HepG2 (cell line): ENCODE results near the gene CAD. TPM values are rescaled to one million over a fixed set of nuclear protein-coding genes. Genes with fewer than 3 reads are reported as not detected.

Experiments
- ATAC-seq: fragments of 200-7000 bp; cut with Tn5 transposase; 3 replicates; pipeline ENCODE4 v1.9.1; 2020; ENCODE audit warnings: mild to moderate bottlenecking, moderate library complexity
- BruUV-seq: library from RNA; stranded (reverse); fragments of 400-500 nt; replicated peaks from 2 replicates; lab custom pipeline; 2021; lab: Mats Ljungman, UMichigan
- CTCF ChIA-PET: fragments of 300-600 bp; formaldehyde crosslinking; extraction: SDS; loops from one replicate; lab custom pipeline; 2021; ENCODE audit warnings: low total read pairs, inconsistent platforms, low intra/inter-chr PET ratio; lab: Yijun Ruan, JAX
- POLR2A ChIA-PET: fragments of 350-600 bp; sonication (Branson Sonifier 250); formaldehyde crosslinking; loops from one replicate; lab custom pipeline; 2020; ENCODE audit warnings: antibody characterized with exemption, inconsistent platforms; lab: Yijun Ruan, JAX
- DNase-seq: peaks from one replicate; pipeline ENCODE4 v3.0.0-alpha.2; 2015; ENCODE audit warnings: low spot score
- FAIRE-seq: peaks from 3 replicates; lab custom pipeline; 2011; peaks lifted over from hg19 to GRCh38; lab: Jason Lieb, UNC
- H2AFZ ChIP-seq: one replicate; pipeline ENCODE4 v1.6.1; 2011; ENCODE audit warnings: low read length, inconsistent platforms
- H3K27ac ChIP-seq: fragments of 300-600 bp; 3 replicates; pipeline ENCODE4 v1.8.0; 2011; ENCODE audit warnings: mixed run types, mild to moderate bottlenecking, mixed read lengths, low read length, inconsistent platforms; ENCODE audit not compliant: insufficient read depth; ENCODE audit errors: extremely low read length
- H3K27me3 ChIP-seq, 2 experiments: fragments of 200-600 bp in 1 of 2; 2 replicates in 1 of 2; 3 replicates in 1 of 2; pipeline versions ENCODE4 v1.6.0 to v1.8.0; 2011; ENCODE audit warnings: low read length in 2 of 2, mild to moderate bottlenecking in 2 of 2, moderate library complexity in 2 of 2, inconsistent platforms in 1 of 2; ENCODE audit not compliant: insufficient read depth in 2 of 2, control insufficient read depth in 1 of 2
- H3K36me3 ChIP-seq, 2 experiments: fragments of 200-600 bp in 1 of 2; replicated peaks in 1 of 2; 2 replicates in 1 of 2; 3 replicates in 1 of 2; pipeline versions ENCODE4 v1.5.1 to v1.8.0; 2011; ENCODE audit warnings: low read length in 2 of 2, inconsistent platforms in 1 of 2; ENCODE audit not compliant: insufficient read depth in 2 of 2, control insufficient read depth in 1 of 2
- H3K4me1 ChIP-seq: 2 replicates; pipeline ENCODE4 v1.5.1; 2012; ENCODE audit warnings: low read length, inconsistent platforms; ENCODE audit not compliant: insufficient read depth
- H3K4me2 ChIP-seq: 2 replicates; pipeline ENCODE4 v1.6.0; 2011; ENCODE audit warnings: low read depth, low read length, inconsistent platforms
- H3K4me3 ChIP-seq, 3 experiments: fragments of 200-600 bp in 1 of 3; sonication (generic), shearing (Covaris generic) in 1 of 3; replicated peaks in 1 of 3; 2 replicates each; pipeline ENCODE4 v1.5.1; 2011 to 2016; ENCODE audit warnings: low read length in 3 of 3, inconsistent platforms in 2 of 3, low read depth in 2 of 3, mild to moderate bottlenecking in 2 of 3, control low read depth in 1 of 3, mixed read lengths in 1 of 3; ENCODE audit not compliant: insufficient read depth in 1 of 3
- H3K79me2 ChIP-seq: one replicate; pipeline ENCODE4 v1.6.1; 2011; ENCODE audit warnings: low read length, inconsistent platforms; ENCODE audit not compliant: insufficient read depth
- H3K9ac ChIP-seq: 2 replicates; pipeline ENCODE4 v1.6.0; 2011; ENCODE audit warnings: mild to moderate bottlenecking, low read depth, low read length, inconsistent platforms; ENCODE audit not compliant: insufficient read depth
- H3K9me3 ChIP-seq: 2 replicates; pipeline ENCODE4 v1.5.1; 2012; ENCODE audit warnings: mild to moderate bottlenecking, low read length
- H4K20me1 ChIP-seq: 2 replicates; pipeline ENCODE4 v1.6.0; 2011; ENCODE audit warnings: inconsistent platforms, mild to moderate bottlenecking, low read length, moderate library complexity; ENCODE audit not compliant: insufficient read depth
- BCLAF1 ChIP-seq: fragments of 450-650 bp; IDR thresholded peaks from 2 replicates; pipeline ENCODE4 v1.6.1; 2017; ENCODE audit warnings: mild to moderate bottlenecking
- CENPX ChIP-seq: sonication (generic); formaldehyde crosslinking; IDR thresholded peaks from 2 replicates; pipeline ENCODE4 v1.9.0; 2021; ENCODE audit warnings: mild to moderate bottlenecking, missing genetic modification reagents, moderate library complexity
- FOXA3 ChIP-seq: IDR thresholded peaks from 2 replicates; pipeline ENCODE4 v1.6.1; 2016; ENCODE audit warnings: missing genetic modification reagents, missing compliant biosample characterization
- IRX3 ChIP-seq: sonication (generic); formaldehyde crosslinking; IDR thresholded peaks from 2 replicates; pipeline ENCODE4 v1.8.1; 2023; ENCODE audit warnings: mild to moderate bottlenecking, low read depth, missing genetic modification reagents, borderline replicate concordance
- KLF9 ChIP-seq: IDR thresholded peaks from 2 replicates; pipeline ENCODE4 v1.6.1; 2016; ENCODE audit warnings: low read depth
- POLR2A ChIP-seq, 2 experiments: IDR thresholded peaks; 2 replicates each; pipeline ENCODE4 v1.6.1; 2011; ENCODE audit warnings: low read depth in 2 of 2, low read length in 2 of 2, mild to moderate bottlenecking in 1 of 2, moderate library complexity in 1 of 2; ENCODE audit not compliant: insufficient read depth in 1 of 2
- ZFX ChIP-seq: sonication (generic); formaldehyde crosslinking; IDR thresholded peaks from 2 replicates; pipeline ENCODE4 v1.4.0; 2020; ENCODE audit warnings: mild to moderate bottlenecking, low read depth, missing genetic modification reagents, moderate library complexity
- ZNF556 ChIP-seq: sonication (generic); formaldehyde crosslinking; IDR thresholded peaks from 2 replicates; pipeline ENCODE4 v1.4.0; 2020; ENCODE audit warnings: mild to moderate bottlenecking, missing genetic modification reagents, borderline replicate concordance
- ZNF737 ChIP-seq: sonication (generic); formaldehyde crosslinking; IDR thresholded peaks from 2 replicates; pipeline ENCODE4 v1.5.0; 2020; ENCODE audit warnings: missing genetic modification reagents, mild to moderate bottlenecking, borderline replicate concordance
- ZNF749 ChIP-seq: sonication (generic); formaldehyde crosslinking; IDR thresholded peaks from 2 replicates; pipeline ENCODE4 v1.8.0; 2022; ENCODE audit warnings: mild to moderate bottlenecking, missing genetic modification reagents, moderate library complexity, borderline replicate concordance
- WGBS: methylation state at CpG from one replicate; pipeline ENCODE4 v1.1.6; 2017; ENCODE audit warnings: low lambda C conversion rate; 5-methylcytosine and 5-hydroxymethylcytosine counted together
- in situ Hi-C: cut with HindIII; loops from 2 replicates; pipeline ENCODE4 v1.10.0; 2017; ENCODE audit warnings: low pct_unique_long_range_greater_than_20kb; ENCODE audit not compliant: extremely low pct_ligation_motif_present
- intact Hi-C: fragments of 100-400 bp; cut with micrococcal nuclease; formaldehyde crosslinking; loops from one replicate; pipeline ENCODE4 v1.10.0; 2022; ENCODE audit not compliant: unreplicated experiment
- polyA plus RNA-seq, 8 experiments: library from polyadenylated mRNA; depleted of rRNA in 3 of 8; stranded (reverse) in 7 of 8; unstranded in 1 of 8; fragments of >200 nt; fragmentation: Illumina TruSeq in 4 of 8; extraction: Trizol in 4 of 8; gene quantifications; 2 replicates each; pipeline versions ENCODE4 v1.2.1 to v1.2.3, GENCODE V29; 2011 to 2016; ENCODE audit warnings: low read depth in 4 of 8, missing spikeins in 1 of 8, mixed read lengths in 1 of 8; ENCODE audit not compliant: insufficient read depth in 1 of 8
- total RNA-seq, 5 experiments: library from RNA; depleted of rRNA; stranded (reverse); fragments of >200 nt; fragmentation: Illumina TruSeq; extraction: Trizol; gene quantifications; 2 replicates each; pipeline ENCODE4 v1.2.3, GENCODE V29; 2016; ENCODE audit warnings: low read depth in 1 of 5

CAD gene
- total and polyA plus RNA-seq, 2 of the 13 experiments (the other 11 are each of a cell fraction or from before 2014, with no cell fraction given) = 21.7 to 37.0 TPM

DNA sequence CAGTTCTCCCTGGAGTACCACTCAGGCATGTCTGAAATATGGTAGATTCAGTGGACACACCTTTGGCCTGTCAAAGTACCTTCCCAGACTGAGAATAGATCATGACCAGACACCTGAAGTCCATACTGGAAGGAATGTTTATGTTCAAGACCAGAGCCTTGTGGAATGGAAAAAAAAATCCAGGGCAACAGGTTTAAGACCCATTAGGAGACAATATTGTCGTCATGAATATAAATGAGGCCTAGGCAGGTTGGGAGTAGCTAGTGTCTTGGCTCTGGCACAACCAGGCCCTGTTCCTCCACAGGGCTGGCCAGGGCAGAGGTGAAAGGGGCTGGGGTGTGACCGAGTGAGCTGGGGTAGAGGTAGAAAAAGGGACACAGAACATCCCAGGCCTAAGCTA, 18.5 kb upstream of the CAD start:
- ATAC-seq = peak; percentile 6; the same call in 1 of the 3 replicates

More for the DNA sequence above, 18.5 kb upstream of the CAD start:
- ChIA-PET CTCF (no interaction called here), POLR2A (interaction anchor here (1.0 to 1.3 kb wide), 3 partner anchors 84 to 105 kb away, joined by 3 read pairs; no protein-coding TSS in a partner anchor)
- intact Hi-C loops = no loop called here
- 87% methylated on average over 2 of the region's 2 CpGs for WGBS
- Histone ChIP-seq H2AFZ (no peak overlapping the region), H3K9me3 (no peaks in the 10 kb centered on the region), H3K36me3 (peaks cover 24 to 34% of the 10 kb centered on the region in 2 experiments), H3K79me2 (no peaks in the 10 kb centered on the region), H3K27me3 (no peaks in the 10 kb centered on the region), H3K27ac (no peak overlapping the region), H3K9ac (no peak overlapping the region), H3K4me2 (no peak overlapping the region), H3K4me1 (peaks cover 17% of the 10 kb centered on the region), H3K4me3 (no peak overlapping the region), H4K20me1 (no peaks in the 10 kb centered on the region)
- DNase-seq (no peak), FAIRE-seq (no peak)
- TF ChIP-seq ZNF737 (CRISPR knock-in tag) (no peak), FOXA3 (CRISPR knock-in tag) (no peak), IRX3 (no peak), BCLAF1 (no peak), KLF9 (CRISPR knock-in tag) (no peak), ZFX (CRISPR knock-in tag) (peak; percentile 37; the same call in 1 of the 2 replicates), CENPX (CRISPR knock-in tag) (no peak), POLR2A (IDR thresholded peaks at IDR 0.05; ENCODE audit: insufficient read depth in 1 of 2, low read depth in 2 of 2, low read length in 2 of 2) (peak in 1 of 2 experiments; percentile 10; a peak in 1 of 4 replicates), ZNF749 (0 out of 2 replicates have a peak, but pooled peaks have one; percentile 45), ZNF556 (CRISPR knock-in tag) (no peak)
- BruUV-seq = no TSS peak
- in situ Hi-C loops = loop anchor here (5.0 kb wide), 1 partner anchor 101 kb away; no protein-coding TSS in a partner anchor
